A673 (cell line): ENCODE data around the gene ARHGAP22. TPM values are rescaled to one million over a fixed set of nuclear protein-coding genes. Genes with fewer than 3 reads are reported as not detected.

Source experiments
- BruUV-seq: library from RNA; stranded (reverse); fragments of 400-500 nt; replicated peaks from 2 replicates; lab custom pipeline; 2021; lab: Mats Ljungman, UMichigan
- CTCF ChIA-PET: fragments of 300-600 bp; sonication (Branson Sonifier 250); formaldehyde crosslinking; loops from one replicate; lab custom pipeline; 2022; ENCODE audit warnings: antibody characterized with exemption; lab: Charles Lee
- POLR2A ChIA-PET: fragments of 300-600 bp; sonication (Branson Sonifier 250); formaldehyde crosslinking; loops from one replicate; lab custom pipeline; 2022; ENCODE audit warnings: antibody characterized with exemption; ENCODE audit not compliant: low non-redundant PET; lab: Charles Lee
- DNase-seq: peaks from one replicate; pipeline ENCODE4 v3.0.0-alpha.2; 2015; ENCODE audit warnings: low spot score
- H3K27ac ChIP-seq: fragments of 200-600 bp; sonication (generic); 2 replicates; pipeline ENCODE4 v1.5.1; 2016; ENCODE audit warnings: mixed run types, low read depth, mild to moderate bottlenecking, mixed read lengths, antibody characterized with exemption, low read length; ENCODE audit not compliant: poor library complexity, severe bottlenecking
- H3K27me3 ChIP-seq: fragments of 200-600 bp; sonication (generic); replicated peaks from 2 replicates; pipeline ENCODE4 v1.6.1; 2017; ENCODE audit warnings: mixed run types, low read depth, mild to moderate bottlenecking, mixed read lengths, antibody characterized with exemption, low read length; ENCODE audit not compliant: insufficient read depth, poor library complexity
- H3K36me3 ChIP-seq: fragments of 200-600 bp; sonication (generic); 2 replicates; pipeline ENCODE4 v1.6.1; 2016; ENCODE audit warnings: mixed run types, mild to moderate bottlenecking, mixed read lengths, antibody characterized with exemption, low read length; ENCODE audit not compliant: insufficient read depth, poor library complexity, severe bottlenecking
- H3K4me1 ChIP-seq: fragments of 200-600 bp; sonication (generic); 2 replicates; pipeline ENCODE4 v1.6.1; 2017; ENCODE audit warnings: mixed run types, mild to moderate bottlenecking, mixed read lengths, antibody characterized with exemption, low read length; ENCODE audit not compliant: insufficient read depth, poor library complexity, severe bottlenecking
- H3K4me3 ChIP-seq: fragments of 200-600 bp; sonication (generic); 2 replicates; pipeline ENCODE4 v1.5.1; 2016; ENCODE audit warnings: low read depth, mixed run types, mild to moderate bottlenecking, mixed read lengths, low read length; ENCODE audit not compliant: poor library complexity, severe bottlenecking
- H3K9me3 ChIP-seq: fragments of 200-600 bp; sonication (generic); 2 replicates; pipeline ENCODE4 v1.6.1; 2016; ENCODE audit warnings: mixed run types, low read depth, mild to moderate bottlenecking, mixed read lengths, antibody characterized with exemption, low read length; ENCODE audit not compliant: poor library complexity, severe bottlenecking
- CTCF ChIP-seq: fragments of 300-800, 200-600 bp; sonication (generic); conservative IDR thresholded peaks from 2 replicates; pipeline ENCODE4 v1.5.1; 2017; ENCODE audit warnings: low read depth, mild to moderate bottlenecking, antibody characterized with exemption, low read length, moderate library complexity, mixed read lengths
- EZH2 ChIP-seq: fragments of 200-600 bp; sonication (generic); IDR thresholded peaks from 2 replicates; pipeline ENCODE4 v1.6.1; 2017; ENCODE audit warnings: borderline replicate concordance, low read depth, mild to moderate bottlenecking, mixed read lengths, antibody characterized with exemption, low read length; ENCODE audit not compliant: poor library complexity, severe bottlenecking
- intact Hi-C: fragments of 100-400 bp; cut with micrococcal nuclease; formaldehyde crosslinking; loops from one replicate; pipeline ENCODE4 v1.10.0; 2022; ENCODE audit not compliant: unreplicated experiment
- total RNA-seq: library from RNA; stranded (reverse); gene quantifications from 2 replicates; pipeline ENCODE4 v1.2.3, GENCODE V29; 2021

Gene ARHGAP22
- total RNA-seq, 1 experiment from 2014 or later = 0.47 TPM

- intact Hi-C loops = no loop called here
- no peaks in the 10 kb centered on the region for H3K4me1 ChIP-seq
- BruUV-seq = no TSS peak
- ChIA-PET CTCF (no interaction called here), POLR2A (no interaction called here)
- H3K27ac ChIP-seq = no peak overlapping the region
- no peaks in the 10 kb centered on the region for H3K9me3 ChIP-seq
- no peak overlapping the region for H3K4me3 ChIP-seq
- H3K36me3 ChIP-seq = no peaks in the 10 kb centered on the region
- TF ChIP-seq CTCF = no peak
- no peak for TF ChIP-seq EZH2
- DNase-seq = no peak
- no peaks in the 10 kb centered on the region for H3K27me3 ChIP-seq
Observed at GRCh38 chr10:48419714-48420113, 185.2 kb downstream of the ARHGAP22 start.

GRCh38 chr10:48418189-48418788, 186.6 kb downstream of the ARHGAP22 start:
- TF ChIP-seq CTCF = no peak
- no peak for TF ChIP-seq EZH2
- no peak overlapping the region for H3K4me3 ChIP-seq
- H3K36me3 ChIP-seq = no peaks in the 10 kb centered on the region
- no peak overlapping the region for H3K27ac ChIP-seq
- no peaks in the 10 kb centered on the region for H3K27me3 ChIP-seq
- DNase-seq = no peak
- ChIA-PET CTCF (no interaction called here), POLR2A (no interaction called here)
- no peaks in the 10 kb centered on the region for H3K9me3 ChIP-seq
- BruUV-seq = no TSS peak
- intact Hi-C loops = no loop called here
- H3K4me1 ChIP-seq = no peaks in the 10 kb centered on the region

- H3K4me1 ChIP-seq = no peaks in the 10 kb centered on the region
- intact Hi-C loops = no loop called here
- ChIA-PET POLR2A (no interaction called here), CTCF (no interaction called here)
- H3K9me3 ChIP-seq = peaks cover 8% of the 10 kb centered on the region
- no peak for TF ChIP-seq EZH2
- no peak for TF ChIP-seq CTCF
- peaks cover 7% of the 10 kb centered on the region for H3K36me3 ChIP-seq
- no peak overlapping the region for H3K4me3 ChIP-seq
- DNase-seq = no peak
- no TSS peak for BruUV-seq
- H3K27ac ChIP-seq = no peak overlapping the region
- no peaks in the 10 kb centered on the region for H3K27me3 ChIP-seq
Observed at GRCh38 chr10:48417374-48417773, 187.5 kb downstream of the ARHGAP22 start.
